HFFc6 (cell line): ENCODE results near the gene CYP4F2. TPM values are rescaled to one million over a fixed set of nuclear protein-coding genes. Genes with fewer than 3 reads are reported as not detected.
"Not testable (repeated sequence)": the region's sequence is repeated elsewhere in the genome, so short reads cannot be mapped to it uniquely, and the experiment has no call there.

Experiments
- DNase-seq: peaks from one replicate; pipeline ENCODE4 v3.0.0-alpha.2; 2018
- H3K27ac Mint-ChIP-seq: 2 replicates; pipeline ENCODE4 v1.8.0; 2020; ENCODE audit warnings: mild to moderate bottlenecking, mixed read lengths
- H3K27me3 Mint-ChIP-seq: 2 replicates; pipeline ENCODE4 v1.8.0; 2021; ENCODE audit warnings: mild to moderate bottlenecking, moderate library complexity, mixed read lengths; ENCODE audit not compliant: insufficient read depth
- H3K36me3 Mint-ChIP-seq: 2 replicates; pipeline ENCODE4 v1.8.0; 2021; ENCODE audit warnings: low read depth, mixed read lengths
- H3K4me1 Mint-ChIP-seq: 2 replicates; pipeline ENCODE4 v1.8.0; 2020; ENCODE audit warnings: low read depth, mixed read lengths
- H3K4me3 Mint-ChIP-seq: 2 replicates; pipeline ENCODE4 v1.8.0; 2020; ENCODE audit warnings: mild to moderate bottlenecking, moderate library complexity, mixed read lengths
- H3K9me3 Mint-ChIP-seq: 2 replicates; pipeline ENCODE4 v1.8.0; 2020; ENCODE audit warnings: mild to moderate bottlenecking, mixed read lengths
- CTCF ChIP-seq: fragments of 200-600 bp; sonication (generic); IDR thresholded peaks from 2 replicates; pipeline ENCODE4 v1.5.0; 2021; ENCODE audit warnings: antibody characterized with exemption, mild to moderate bottlenecking
- total RNA-seq, 6 experiments: library from RNA; stranded (reverse); fragmentation: NEBNext Ultra II Directional; extraction: Animal tissue kit (Norgen Biotek cat#: 25700); gene quantifications; 2 replicates in 1 of 6; 3 replicates in 5 of 6; pipeline ENCODE4 v1.2.3, GENCODE V29; 2021

Gene CYP4F2
- total RNA-seq, 6 experiments from 2014 or later, result not detected

DNA sequence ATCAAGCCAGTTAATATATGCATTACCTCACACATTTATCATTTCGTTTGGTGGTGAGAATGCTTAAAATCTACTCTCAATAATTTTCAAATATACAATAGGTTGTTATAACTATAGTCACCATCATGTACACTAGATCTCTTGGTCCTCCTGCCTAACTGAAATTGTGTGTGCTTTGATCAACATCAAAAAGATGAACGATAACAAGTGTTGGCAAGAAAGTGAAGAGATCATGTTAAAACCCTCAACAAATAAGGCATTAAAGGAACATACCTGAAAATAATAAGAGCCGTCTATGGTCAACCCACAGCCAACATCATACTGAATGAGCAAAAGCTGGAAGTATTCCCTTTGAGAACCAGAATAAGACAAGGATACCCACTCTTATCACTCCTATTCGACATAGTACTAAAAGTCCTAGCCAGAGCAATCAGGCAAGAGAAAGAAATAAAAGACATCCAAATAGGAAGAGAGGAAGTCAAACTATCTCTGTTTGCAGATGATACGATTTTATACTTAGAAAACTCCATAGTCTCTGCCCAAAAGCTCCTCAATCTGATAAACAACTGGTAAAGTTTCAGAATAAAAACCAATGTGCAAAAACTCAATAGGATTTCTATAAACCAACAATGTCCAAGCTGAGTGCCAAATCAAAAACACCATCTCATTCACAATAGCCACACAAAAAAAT lies 54.5 kb downstream of the CYP4F2 start:
- Mint-ChIP-seq H3K36me3 (no peaks in the 10 kb centered on the region), H3K4me1 (no peaks in the 10 kb centered on the region), H3K4me3 (no peak overlapping the region), H3K27ac (no peak overlapping the region), H3K9me3 (no peaks in the 10 kb centered on the region; the same call in 1 of the 2 replicates), H3K27me3 (peaks cover 6% of the 10 kb centered on the region)
- TF ChIP-seq CTCF, result no peak
- DNase-seq, result no peak

DNA sequence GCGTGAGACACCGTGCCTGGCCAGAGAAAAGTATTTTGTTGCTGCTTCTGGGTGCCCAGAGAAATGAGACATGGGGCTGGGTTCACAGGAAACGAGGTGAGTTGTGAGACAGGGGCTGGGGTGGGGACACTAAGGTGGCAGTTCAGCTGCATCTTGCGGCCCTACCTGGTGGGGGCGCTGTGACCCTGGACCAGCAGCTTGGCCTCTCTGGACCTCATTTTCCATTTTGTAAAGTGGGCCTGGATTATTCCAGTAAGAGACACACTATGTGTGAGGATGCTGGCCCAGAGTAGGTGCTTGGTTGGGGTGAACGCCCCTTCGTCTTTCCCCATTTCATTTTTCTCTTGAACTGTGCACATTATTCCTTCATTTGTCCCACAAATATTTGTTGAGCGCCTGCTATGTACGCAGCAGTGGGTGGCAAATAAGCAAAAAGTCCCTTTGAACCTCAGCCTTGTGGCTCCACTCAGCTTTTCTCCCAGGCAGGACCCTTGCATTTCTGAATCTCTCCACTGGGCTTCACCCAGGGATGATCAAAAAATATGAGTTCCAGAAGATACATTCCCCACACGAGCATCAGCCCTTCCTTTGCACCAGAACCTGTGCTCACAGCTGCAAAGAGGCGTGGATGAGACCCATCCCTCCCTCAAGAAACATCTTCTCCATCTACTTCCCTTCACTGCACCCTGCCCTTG lies 55.9 kb downstream of the CYP4F2 start:
- Mint-ChIP-seq H3K27me3 (peaks cover 4% of the 10 kb centered on the region), H3K36me3 (no peaks in the 10 kb centered on the region), H3K27ac (no peak overlapping the region), H3K4me3 (no peak overlapping the region), H3K4me1 (peaks cover 7% of the 10 kb centered on the region), H3K9me3 (no peaks in the 10 kb centered on the region; the same call in 1 of the 2 replicates)
- peak; percentile 55 for TF ChIP-seq CTCF
- no peak for DNase-seq

DNA sequence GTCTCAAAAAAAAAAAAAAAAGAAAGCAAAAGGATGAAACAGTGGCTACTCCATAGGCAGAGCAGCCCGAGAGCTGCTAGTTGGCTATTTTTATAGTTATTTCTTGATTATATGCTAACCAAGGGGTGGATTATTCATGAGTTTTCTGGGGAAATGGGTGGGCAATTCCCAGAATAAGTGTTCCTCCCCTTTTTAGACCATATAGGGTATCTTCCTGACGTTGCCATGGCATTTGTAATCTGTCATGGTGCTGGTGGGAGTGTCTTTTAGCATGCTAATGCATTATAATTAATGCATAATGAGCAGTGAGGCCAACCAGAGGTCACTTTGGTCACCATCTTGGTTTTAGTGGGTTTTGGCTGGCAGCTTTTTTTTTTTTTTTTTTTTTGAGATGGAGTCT lies 57.0 kb downstream of the CYP4F2 start:
- H3K27ac Mint-ChIP-seq, result no peak overlapping the region
- H3K4me3 Mint-ChIP-seq, result no peak overlapping the region
- DNase-seq, result no peak
- peaks cover 2% of the 10 kb centered on the region for H3K27me3 Mint-ChIP-seq
- TF ChIP-seq CTCF, result no peak
- H3K9me3 Mint-ChIP-seq, result no peaks in the 10 kb centered on the region; the same call in 1 of the 2 replicates
- H3K36me3 Mint-ChIP-seq, result 0 out of 2 replicates have a peak, but pooled peaks cover 2% of the 10 kb centered on the region
- H3K4me1 Mint-ChIP-seq, result peaks cover 12% of the 10 kb centered on the region

DNA sequence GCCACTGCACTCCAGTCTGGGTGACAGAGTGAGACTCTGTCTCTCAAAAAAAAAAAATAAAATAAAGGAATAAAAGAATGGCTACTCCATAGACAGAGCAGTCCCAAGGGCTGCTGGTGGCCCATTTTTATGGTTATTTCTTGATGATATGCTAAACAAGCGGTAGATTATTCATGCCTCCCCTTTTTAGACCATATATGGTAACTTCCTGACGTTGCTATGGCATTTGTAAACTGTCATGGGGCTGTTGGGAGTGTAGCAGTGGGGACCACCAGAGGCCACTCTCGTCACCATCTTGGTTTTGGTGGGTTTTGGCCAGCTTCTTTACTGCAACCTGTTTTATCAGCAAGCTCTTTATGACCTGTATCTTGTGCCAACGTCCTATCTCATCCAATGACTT lies 58.0 kb downstream of the CYP4F2 start:
- not testable (repeated sequence) for H3K9me3 Mint-ChIP-seq, H3K4me3 Mint-ChIP-seq, H3K27ac Mint-ChIP-seq

GRCh38 chr19:15838351-15838750 lies 59.5 kb downstream of the CYP4F2 start:
- Mint-ChIP-seq H3K27me3 (no peaks in the 10 kb centered on the region; the same call in none of the 2 replicates), H3K9me3 (no peaks in the 10 kb centered on the region; the same call in 1 of the 2 replicates), H3K4me1 (peaks cover 15% of the 10 kb centered on the region), H3K4me3 (no peak overlapping the region), H3K27ac (no peak overlapping the region), H3K36me3 (0 out of 2 replicates have a peak, but pooled peaks cover 4% of the 10 kb centered on the region)
- DNase-seq, result no peak
- no peak for TF ChIP-seq CTCF

More for the DNA sequence above, 58.0 kb downstream of the CYP4F2 start:
- H3K36me3 Mint-ChIP-seq, H3K27me3 Mint-ChIP-seq, DNase-seq: not testable (repeated sequence)
- H3K4me1 Mint-ChIP-seq, result peaks cover 15% of the 10 kb centered on the region

- Mint-ChIP-seq H3K27me3 (no peaks in the 10 kb centered on the region; the same call in 1 of the 2 replicates), H3K36me3 (0 out of 2 replicates have a peak, but pooled peaks cover 4% of the 10 kb centered on the region), H3K27ac (peak overlapping the region; percentile 93), H3K9me3 (no peaks in the 10 kb centered on the region; the same call in 1 of the 2 replicates), H3K4me1 (peaks cover 15% of the 10 kb centered on the region), H3K4me3 (peak overlapping the region; percentile 86)
- TF ChIP-seq CTCF, result no peak
- DNase-seq, result no peak
Measured at GRCh38 chr19:15837221-15837731, 60.6 kb downstream of the CYP4F2 start.
